Activated T-cell treated with anti-CD3 and anti-CD28 coated beads for 48 hours (primary cell): ENCODE measurements around the gene DCTPP1.

Source experiments
- DNase-seq: peaks from one replicate; pipeline ENCODE4 v3.0.0-alpha.2; 2020; ENCODE audit warnings: low read depth

DCTPP1 gene

GRCh38 chr16:30447512-30448226 lies 17.8 kb upstream of the DCTPP1 start:
- DNase-seq, result no peak

GRCh38 chr16:30446203-30446595 lies 16.4 kb upstream of the DCTPP1 start:
- DNase-seq, result no peak

- DNase-seq, result peak; percentile 92
These were observed 15.8 kb upstream of the DCTPP1 start, which contains the start of gene SEPHS2 for GRCh38 chr16:30445408-30446202. Gene SEPHS2 (minus strand): TSS chr16:30445874. CDS start chr16:30445727, 147 bp downstream.

GRCh38 chr16:30445149-30445407 lies 15.2 kb upstream of the DCTPP1 start:
- no peak for DNase-seq

GRCh38 chr16:30444231-30445148 lies 14.7 kb upstream of the DCTPP1 start:
- no peak for DNase-seq

- DNase-seq, result no peak
These were observed 13.8 kb upstream of the DCTPP1 start for GRCh38 chr16:30443631-30444030.

GRCh38 chr16:30439720-30440348 lies 10.0 kb upstream of the DCTPP1 start:
- no peak for DNase-seq

- DNase-seq, result no peak
These were observed 9.0 kb upstream of the DCTPP1 start for GRCh38 chr16:30438835-30439234.

- DNase-seq, result no peak
These were observed 7.7 kb upstream of the DCTPP1 start for GRCh38 chr16:30437511-30438046.

GRCh38 chr16:30434852-30435251 lies 5.0 kb upstream of the DCTPP1 start:
- DNase-seq, result peak; percentile 75

- DNase-seq, result no peak
These were observed 669 bp upstream of the DCTPP1 start for GRCh38 chr16:30430428-30430970.

GRCh38 chr16:30429418-30429677 lies 482 bp downstream of the DCTPP1 start:
- no peak for DNase-seq

GRCh38 chr16:30428055-30428454 lies 1.8 kb downstream of the DCTPP1 start:
- DNase-seq, result no peak

GRCh38 chr16:30421010-30421409 lies 8.8 kb downstream of the DCTPP1 start:
- DNase-seq, result no peak

GRCh38 chr16:30418350-30419181 lies 11.3 kb downstream of the DCTPP1 start:
- DNase-seq, result no peak

- peak; percentile 90 for DNase-seq
These were observed 12.1 kb downstream of the DCTPP1 start for GRCh38 chr16:30417529-30418349.

- no peak for DNase-seq
These were observed 13.0 kb downstream of the DCTPP1 start for GRCh38 chr16:30416624-30417528.

- no peak for DNase-seq
These were observed 13.7 kb downstream of the DCTPP1 start for GRCh38 chr16:30416047-30416603.

GRCh38 chr16:30414159-30414558 lies 15.7 kb downstream of the DCTPP1 start:
- no peak for DNase-seq
